Suprapubic skin (tissue), 4 donors: Measurements from ENCODE around the gene TFDP1.

ENCODE experiments used
- POLR2A ChIP-seq, 2 donors: fragments of 450-650 bp; IDR thresholded peaks; one replicate each; pipeline ENCODE4 v1.6.1; 2017; ENCODE audit warnings: antibody characterized with exemption in 2 of 2, mild to moderate bottlenecking in 2 of 2, moderate library complexity in 2 of 2
- POLR2AphosphoS5 ChIP-seq, 3 donors: sonication (generic); formaldehyde crosslinking; IDR thresholded peaks; one replicate each; pipeline ENCODE4 v1.6.1; 2017; ENCODE audit warnings: antibody characterized with exemption in 3 of 3
- TF ChIP-seq, protein P1 (sequence below), 2 donors: fragments of 200-600 bp in 1 of 2; fragments of 450-650 bp in 1 of 2; sonication (generic) in 1 of 2; IDR thresholded peaks; one replicate each; pipeline ENCODE4 v1.5.1; 2016 to 2019; ENCODE audit warnings: antibody characterized with exemption in 2 of 2, mild to moderate bottlenecking in 1 of 2, moderate library complexity in 1 of 2

- TF ChIP-seq, protein P1, sequence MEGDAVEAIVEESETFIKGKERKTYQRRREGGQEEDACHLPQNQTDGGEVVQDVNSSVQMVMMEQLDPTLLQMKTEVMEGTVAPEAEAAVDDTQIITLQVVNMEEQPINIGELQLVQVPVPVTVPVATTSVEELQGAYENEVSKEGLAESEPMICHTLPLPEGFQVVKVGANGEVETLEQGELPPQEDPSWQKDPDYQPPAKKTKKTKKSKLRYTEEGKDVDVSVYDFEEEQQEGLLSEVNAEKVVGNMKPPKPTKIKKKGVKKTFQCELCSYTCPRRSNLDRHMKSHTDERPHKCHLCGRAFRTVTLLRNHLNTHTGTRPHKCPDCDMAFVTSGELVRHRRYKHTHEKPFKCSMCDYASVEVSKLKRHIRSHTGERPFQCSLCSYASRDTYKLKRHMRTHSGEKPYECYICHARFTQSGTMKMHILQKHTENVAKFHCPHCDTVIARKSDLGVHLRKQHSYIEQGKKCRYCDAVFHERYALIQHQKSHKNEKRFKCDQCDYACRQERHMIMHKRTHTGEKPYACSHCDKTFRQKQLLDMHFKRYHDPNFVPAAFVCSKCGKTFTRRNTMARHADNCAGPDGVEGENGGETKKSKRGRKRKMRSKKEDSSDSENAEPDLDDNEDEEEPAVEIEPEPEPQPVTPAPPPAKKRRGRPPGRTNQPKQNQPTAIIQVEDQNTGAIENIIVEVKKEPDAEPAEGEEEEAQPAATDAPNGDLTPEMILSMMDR (IDR thresholded peaks at IDR 0.05) = no peak
- TF ChIP-seq POLR2A (IDR thresholded peaks at IDR 0.05) (no peak), POLR2AphosphoS5 (IDR thresholded peaks at IDR 0.05) (no peak)
These were observed 5.4 kb downstream of the TFDP1 start for GRCh38 chr13:113589961-113590339.
